ENCODE measurements around the gene TOP2A.
"Not testable (repeated sequence)": the region's sequence is repeated elsewhere in the genome, so short reads cannot be mapped to it uniquely, and the experiment has no call there.

TOP2A gene

GRCh38 chr17:40409540-40409939, 8.2 kb downstream of the TOP2A start:
- CTCF ChIA-PET = interaction anchor here (1.2 to 1.5 kb wide), 4 partner anchors 21 to 150 kb away, joined by 3 to 5 read pairs (median 4); no protein-coding TSS in a partner anchor
- H3K27ac Mint-ChIP-seq, DNase-seq, H3K27me3 Mint-ChIP-seq, H3K4me3 Mint-ChIP-seq, H3K9me3 Mint-ChIP-seq: not testable (repeated sequence)
- Mint-ChIP-seq H3K4me1 (peaks cover 44% of the 10 kb centered on the region), H3K36me3 (peaks cover 53% of the 10 kb centered on the region)

- Mint-ChIP-seq H3K27ac (no peak overlapping the region), H3K4me3 (no peak overlapping the region), H3K9me3 (no peaks in the 10 kb centered on the region), H3K27me3 (no peaks in the 10 kb centered on the region), H3K36me3 (peaks cover 53% of the 10 kb centered on the region), H3K4me1 (peaks cover 45% of the 10 kb centered on the region)
- CTCF ChIA-PET = interaction anchor here (0.6 to 1.1 kb wide), 2 partner anchors 9 to 126 kb away, joined by 3 read pairs; no protein-coding TSS in a partner anchor
- no peak for DNase-seq
Measured at GRCh38 chr17:40407460-40407859, 10.2 kb downstream of the TOP2A start.

- Mint-ChIP-seq H3K4me1 (peaks cover 39% of the 10 kb centered on the region), H3K27ac (no peak overlapping the region), H3K4me3 (no peak overlapping the region), H3K36me3 (peaks cover 55% of the 10 kb centered on the region), H3K27me3 (no peaks in the 10 kb centered on the region), H3K9me3 (no peaks in the 10 kb centered on the region)
- CTCF ChIA-PET = interaction anchor here (0.6 to 1.6 kb wide), 3 partner anchors 11 to 164 kb away, joined by 3 to 5 read pairs (median 4); no protein-coding TSS in a partner anchor
- DNase-seq = no peak
Measured at GRCh38 chr17:40404003-40404402, 13.7 kb downstream of the TOP2A start.

- no peak for DNase-seq
- Mint-ChIP-seq H3K4me1 (peaks cover 39% of the 10 kb centered on the region), H3K9me3 (no peaks in the 10 kb centered on the region), H3K36me3 (peaks cover 62% of the 10 kb centered on the region), H3K27ac (peak overlapping the region; percentile 88), H3K4me3 (peak overlapping the region; percentile 33), H3K27me3 (no peaks in the 10 kb centered on the region)
- CTCF ChIA-PET = interaction anchor here (1.0 to 1.6 kb wide), 2 partner anchors 10 to 15 kb away, joined by 3 to 5 read pairs; no protein-coding TSS in a partner anchor
Measured at GRCh38 chr17:40402668-40403067, 15.0 kb downstream of the TOP2A start.

GRCh38 chr17:40399185-40399584, 18.5 kb downstream of the TOP2A start:
- Mint-ChIP-seq H3K27ac (peak overlapping the region; percentile 82), H3K27me3 (no peaks in the 10 kb centered on the region), H3K9me3 (no peaks in the 10 kb centered on the region), H3K4me3 (no peak overlapping the region), H3K36me3 (peaks cover 57% of the 10 kb centered on the region), H3K4me1 (peaks cover 36% of the 10 kb centered on the region)
- CTCF ChIA-PET = interaction anchor here (1.1 to 2.3 kb wide), 7 partner anchors 14 to 133 kb away, joined by 3 to 12 read pairs (median 5); no protein-coding TSS in a partner anchor
- no peak for DNase-seq

- DNase-seq, H3K27ac Mint-ChIP-seq, H3K4me3 Mint-ChIP-seq, H3K4me1 Mint-ChIP-seq, H3K27me3 Mint-ChIP-seq, H3K9me3 Mint-ChIP-seq: not testable (repeated sequence)
- H3K36me3 Mint-ChIP-seq = peaks cover 31% of the 10 kb centered on the region
- CTCF ChIA-PET = interaction anchor here (0.7 kb wide), 1 partner anchor 24 kb away, joined by 3 read pairs; no protein-coding TSS in a partner anchor
Measured at GRCh38 chr17:40386555-40386954, 31.1 kb downstream of the TOP2A start.

GRCh38 chr17:40382251-40382650, 35.4 kb downstream of the TOP2A start:
- Mint-ChIP-seq H3K36me3 (peaks cover 10% of the 10 kb centered on the region), H3K4me1 (no peaks in the 10 kb centered on the region), H3K9me3 (no peaks in the 10 kb centered on the region), H3K27ac (no peak overlapping the region), H3K4me3 (no peak overlapping the region), H3K27me3 (peaks cover 4% of the 10 kb centered on the region)
- CTCF ChIA-PET = interaction anchor here (1.1 kb wide), 1 partner anchor 11 kb away, joined by 5 read pairs; no protein-coding TSS in a partner anchor
- no peak for DNase-seq

GRCh38 chr17:40378966-40379365, 38.7 kb downstream of the TOP2A start:
- Mint-ChIP-seq H3K9me3 (peaks cover 6% of the 10 kb centered on the region), H3K4me1 (peaks cover 8% of the 10 kb centered on the region), H3K36me3 (peaks cover 2% of the 10 kb centered on the region), H3K27ac (no peak overlapping the region), H3K4me3 (no peak overlapping the region), H3K27me3 (peaks cover 19% of the 10 kb centered on the region)
- no peak for DNase-seq
- CTCF ChIA-PET = no interaction called here

GRCh38 chr17:40377832-40378231, 39.9 kb downstream of the TOP2A start:
- Mint-ChIP-seq H3K9me3 (peaks cover 6% of the 10 kb centered on the region), H3K27me3 (peaks cover 19% of the 10 kb centered on the region), H3K4me3 (no peak overlapping the region), H3K4me1 (peaks cover 8% of the 10 kb centered on the region), H3K27ac (no peak overlapping the region), H3K36me3 (no peaks in the 10 kb centered on the region)
- CTCF ChIA-PET = no interaction called here
- DNase-seq = no peak

- Mint-ChIP-seq H3K4me1 (peaks cover 11% of the 10 kb centered on the region), H3K27me3 (peaks cover 19% of the 10 kb centered on the region)
- peak; percentile 40 for DNase-seq
Measured at GRCh38 chr17:40376541-40376940, 41.2 kb downstream of the TOP2A start.

GRCh38 chr17:40375786-40376185, 41.9 kb downstream of the TOP2A start:
- CTCF ChIA-PET = interaction anchor here (1.4 to 1.7 kb wide), 2 partner anchors 15 to 57 kb away, joined by 3 to 4 read pairs; no protein-coding TSS in a partner anchor
- H3K9me3 Mint-ChIP-seq, H3K27ac Mint-ChIP-seq, H3K36me3 Mint-ChIP-seq, H3K4me3 Mint-ChIP-seq, DNase-seq: not testable (repeated sequence)
- Mint-ChIP-seq H3K4me1 (peaks cover 16% of the 10 kb centered on the region), H3K27me3 (peaks cover 19% of the 10 kb centered on the region)

More at GRCh38 chr17:40376541-40376940, 41.2 kb downstream of the TOP2A start:
- H3K4me3 Mint-ChIP-seq, H3K27ac Mint-ChIP-seq, H3K9me3 Mint-ChIP-seq, H3K36me3 Mint-ChIP-seq: not testable (repeated sequence)
- CTCF ChIA-PET = interaction anchor here (1.0 to 1.7 kb wide), 3 partner anchors 16 to 157 kb away, joined by 3 read pairs; no protein-coding TSS in a partner anchor

- Mint-ChIP-seq H3K36me3 (no peaks in the 10 kb centered on the region), H3K4me1 (peaks cover 16% of the 10 kb centered on the region)
- CTCF ChIA-PET = interaction anchor here (1.4 kb wide), 1 partner anchor 15 kb away, joined by 4 read pairs; no protein-coding TSS in a partner anchor
Measured at GRCh38 chr17:40374821-40375498, 42.7 kb downstream of the TOP2A start.

GRCh38 chr17:40373999-40374398, 43.7 kb downstream of the TOP2A start:
- Mint-ChIP-seq H3K27me3 (peaks cover 15% of the 10 kb centered on the region), H3K9me3 (peaks cover 10% of the 10 kb centered on the region), H3K4me1 (peaks cover 17% of the 10 kb centered on the region), H3K4me3 (no peak overlapping the region), H3K36me3 (no peaks in the 10 kb centered on the region), H3K27ac (no peak overlapping the region)
- CTCF ChIA-PET = no interaction called here
- no peak for DNase-seq

More at GRCh38 chr17:40374821-40375498, 42.7 kb downstream of the TOP2A start:
- H3K27me3 Mint-ChIP-seq = peaks cover 19% of the 10 kb centered on the region
- no peak for DNase-seq
- no peak overlapping the region for H3K4me3 Mint-ChIP-seq
- peaks cover 10% of the 10 kb centered on the region for H3K9me3 Mint-ChIP-seq
- no peak overlapping the region for H3K27ac Mint-ChIP-seq

GRCh38 chr17:40373324-40373723, 44.4 kb downstream of the TOP2A start:
- Mint-ChIP-seq H3K4me3 (no peak overlapping the region), H3K4me1 (peaks cover 18% of the 10 kb centered on the region), H3K9me3 (peaks cover 10% of the 10 kb centered on the region), H3K27ac (no peak overlapping the region), H3K36me3 (no peaks in the 10 kb centered on the region), H3K27me3 (peaks cover 15% of the 10 kb centered on the region)
- CTCF ChIA-PET = no interaction called here
- DNase-seq = no peak

- H3K27ac Mint-ChIP-seq, DNase-seq, H3K4me3 Mint-ChIP-seq, H3K36me3 Mint-ChIP-seq, H3K9me3 Mint-ChIP-seq: not testable (repeated sequence)
- CTCF ChIA-PET = interaction anchor here (0.6 kb wide), 1 partner anchor 195 kb away, joined by 3 read pairs; no protein-coding TSS in a partner anchor
- Mint-ChIP-seq H3K4me1 (peaks cover 24% of the 10 kb centered on the region), H3K27me3 (peaks cover 21% of the 10 kb centered on the region)
Measured at GRCh38 chr17:40372644-40373043, 45.1 kb downstream of the TOP2A start.
